Heart left ventricle (tissue), 13 donors: ENCODE measurements around the gene MBD3L4.

ENCODE experiments used
- POLR2A ChIP-seq, 2 donors: fragments of 450-650 bp; IDR thresholded peaks; one replicate each; pipeline ENCODE4 v1.6.1; 2017; ENCODE audit warnings: antibody characterized with exemption in 2 of 2, mild to moderate bottlenecking in 2 of 2, moderate library complexity in 2 of 2
- TF ChIP-seq, protein P1 (sequence below), 12 donors: fragments of 200-600 bp; sonication (generic) in 4 of 12; IDR thresholded peaks; one replicate each; pipeline versions ENCODE4 v1.5.0 to v1.8.0; 2018 to 2022; ENCODE audit warnings: antibody characterized with exemption in 12 of 12, mild to moderate bottlenecking in 5 of 12
- donor health status: ischemic (EF 13 %, LVEDD 7.1; RV severe dilation, severe dysfunction).
- donor health status: DM: no; HTN: yes; CAD: no.
- donor health status: DM: no; HTN: no; CAD: no.
- donor health status: ischemic (EF 25% LVEDD 6.9; RV normal size, moderate dysfunction).
- donor health status: ischemic (EF 25% LVEDD 5.7; RV mildly dilated, moderate dysfunction).
- donor health status: ischemic (EF 35%, LVEDD 5.7; RV mildly dilated, moderate dysfunction).
- donor health status: nonischemic (EF 11% LVEDD 7.7; RV severe dilation, severe dysfunction).
- donor health status: DM: yes; HTN: yes; CAD: no.
- donor health status: PGD.
- donor health status: ischemic (EF 29% LVEDD 5.4; RV normal size, mild dysfunction).
- donor health status: nonischemic (EF 23%, LVEDD 6.1; RV moderate dilation, normal function).

DNA sequence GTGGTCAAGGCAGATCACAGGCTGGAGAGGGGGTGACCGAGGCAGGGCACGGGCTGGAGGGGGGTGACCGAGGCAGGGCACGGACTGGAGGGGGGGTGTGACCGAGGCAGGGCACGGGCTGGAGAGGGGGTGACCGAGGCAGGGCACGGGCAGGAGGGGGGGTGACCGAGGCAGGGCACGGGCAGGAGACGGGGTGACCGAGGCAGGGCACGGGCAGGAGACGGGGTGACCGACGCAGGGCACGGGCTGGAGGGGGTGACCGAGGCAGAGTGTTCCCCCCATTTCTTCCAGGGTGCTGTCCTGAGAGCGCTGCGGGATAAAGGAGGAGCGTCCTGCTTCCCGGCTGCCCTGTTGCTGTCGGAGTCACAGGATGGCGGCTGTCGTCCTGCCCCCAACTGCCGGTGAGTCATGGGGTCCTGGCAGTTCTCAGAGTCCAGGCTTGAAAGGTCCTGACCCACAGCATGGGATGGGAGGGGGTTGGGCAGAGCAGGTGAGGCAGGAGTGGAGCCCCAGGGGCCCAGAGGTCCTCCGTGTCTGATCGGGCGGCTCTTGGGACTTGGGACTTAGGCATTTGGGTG is 34.8 kb upstream of the MBD3L4 start:
- TF ChIP-seq, protein P1, sequence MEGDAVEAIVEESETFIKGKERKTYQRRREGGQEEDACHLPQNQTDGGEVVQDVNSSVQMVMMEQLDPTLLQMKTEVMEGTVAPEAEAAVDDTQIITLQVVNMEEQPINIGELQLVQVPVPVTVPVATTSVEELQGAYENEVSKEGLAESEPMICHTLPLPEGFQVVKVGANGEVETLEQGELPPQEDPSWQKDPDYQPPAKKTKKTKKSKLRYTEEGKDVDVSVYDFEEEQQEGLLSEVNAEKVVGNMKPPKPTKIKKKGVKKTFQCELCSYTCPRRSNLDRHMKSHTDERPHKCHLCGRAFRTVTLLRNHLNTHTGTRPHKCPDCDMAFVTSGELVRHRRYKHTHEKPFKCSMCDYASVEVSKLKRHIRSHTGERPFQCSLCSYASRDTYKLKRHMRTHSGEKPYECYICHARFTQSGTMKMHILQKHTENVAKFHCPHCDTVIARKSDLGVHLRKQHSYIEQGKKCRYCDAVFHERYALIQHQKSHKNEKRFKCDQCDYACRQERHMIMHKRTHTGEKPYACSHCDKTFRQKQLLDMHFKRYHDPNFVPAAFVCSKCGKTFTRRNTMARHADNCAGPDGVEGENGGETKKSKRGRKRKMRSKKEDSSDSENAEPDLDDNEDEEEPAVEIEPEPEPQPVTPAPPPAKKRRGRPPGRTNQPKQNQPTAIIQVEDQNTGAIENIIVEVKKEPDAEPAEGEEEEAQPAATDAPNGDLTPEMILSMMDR (IDR thresholded peaks at IDR 0.05), result no peak
- TF ChIP-seq POLR2A (IDR thresholded peaks at IDR 0.05), result no peak
